Stimulated activated naive CD4-positive, alpha-beta T cell (primary cell): ENCODE results near the gene NOP53.
"Not testable (repeated sequence)": the region's sequence is repeated elsewhere in the genome, so short reads cannot be mapped to it uniquely, and the experiment has no call there.

Experiments
- DNase-seq, 6 experiments: peaks; one replicate each; lab custom pipeline; 2025; lab: John Stamatoyannopoulos, UW

The NOP53 gene

GRCh38 chr19:47718415-47719046 is 26.8 kb upstream of the NOP53 start:
- not testable (repeated sequence) for DNase-seq

GRCh38 chr19:47719047-47719859 is 26.1 kb upstream of the NOP53 start:
- no peak for DNase-seq

DNA sequence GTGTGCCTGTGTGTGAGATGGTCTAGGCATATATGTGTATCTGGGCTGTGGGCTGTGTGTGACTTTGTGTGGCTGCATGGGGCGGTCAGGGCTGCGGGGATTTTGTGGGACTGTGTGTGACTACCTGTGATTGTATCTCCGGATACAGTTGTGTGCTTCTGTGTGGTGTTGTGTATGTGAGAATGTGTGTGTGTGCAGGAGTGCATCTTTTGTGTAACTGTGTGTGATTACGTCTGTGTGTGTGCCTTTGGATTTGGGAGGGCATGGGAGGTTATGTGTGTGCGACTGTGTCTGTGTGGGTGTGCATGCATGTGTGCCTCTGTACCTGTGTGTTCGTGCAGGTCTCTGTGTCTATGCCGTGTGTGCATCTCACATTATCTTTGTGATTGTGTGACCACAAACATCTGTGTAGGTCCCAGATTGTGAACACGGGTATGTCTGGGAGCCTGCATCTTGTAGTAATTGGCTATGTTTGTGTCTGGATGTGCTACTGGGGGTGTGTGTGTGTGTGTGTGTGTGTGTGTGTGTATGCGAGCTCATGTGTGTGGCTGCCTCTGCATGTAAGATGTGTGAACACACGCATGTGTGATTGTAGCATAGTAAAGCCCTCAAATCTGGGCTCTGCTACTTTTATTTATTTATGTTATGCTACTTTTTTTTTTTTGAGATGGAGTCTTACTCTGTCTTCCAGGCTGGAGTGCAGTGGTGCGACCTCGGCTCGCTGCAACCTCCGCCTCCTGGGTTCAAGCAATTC is 24.5 kb upstream of the NOP53 start:
- DNase-seq = no peak

- no peak for DNase-seq
Observed at GRCh38 chr19:47723581-47723940, 21.8 kb upstream of the NOP53 start.

- no peak for DNase-seq
Observed at GRCh38 chr19:47725759-47726401, 19.5 kb upstream of the NOP53 start.

DNA sequence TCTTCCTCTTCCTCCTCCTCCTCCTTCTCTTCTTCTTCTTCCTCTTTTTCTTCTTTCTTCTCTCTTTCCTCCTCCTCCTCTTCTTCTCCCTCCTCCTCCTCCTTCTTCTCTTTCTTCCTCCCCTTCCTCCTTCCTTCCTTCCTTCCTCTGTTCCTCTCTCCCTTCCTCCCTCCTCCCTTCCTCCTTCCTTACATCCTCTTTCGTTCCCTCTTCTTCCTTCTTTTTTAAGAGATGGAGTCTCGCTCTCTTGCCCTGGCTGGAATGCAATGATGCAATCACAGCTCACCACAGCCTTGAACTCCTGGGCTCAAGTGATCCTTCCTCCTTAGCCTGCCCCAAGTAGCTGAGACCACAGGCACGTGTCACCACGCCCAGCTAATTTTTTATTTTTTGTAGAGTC is 18.9 kb upstream of the NOP53 start:
- no peak for DNase-seq

GRCh38 chr19:47728295-47728694 is 17.1 kb upstream of the NOP53 start:
- not testable (repeated sequence) for DNase-seq

DNA sequence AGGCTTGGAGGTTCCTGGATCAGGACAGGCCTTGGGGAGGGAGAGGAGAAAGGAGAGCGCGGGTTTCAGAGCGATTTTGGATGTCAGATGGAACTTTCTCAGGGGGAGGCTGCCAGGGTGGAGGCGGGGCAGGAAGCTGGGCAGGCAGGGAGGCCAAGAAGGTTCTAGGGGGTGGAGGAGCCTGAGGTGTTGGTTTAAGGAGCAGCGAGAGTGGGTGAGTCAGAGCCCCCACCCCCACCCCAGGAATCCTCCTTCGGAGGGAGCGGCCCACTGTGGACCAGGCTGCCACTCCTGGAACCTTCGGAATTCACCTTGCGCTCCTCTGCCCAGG is 15.9 kb upstream of the NOP53 start:
- DNase-seq = no peak

- DNase-seq = peak in 2 of 6 experiments; percentile 11 to 19
Observed at GRCh38 chr19:47729799-47730520, 15.4 kb upstream of the NOP53 start.

DNA sequence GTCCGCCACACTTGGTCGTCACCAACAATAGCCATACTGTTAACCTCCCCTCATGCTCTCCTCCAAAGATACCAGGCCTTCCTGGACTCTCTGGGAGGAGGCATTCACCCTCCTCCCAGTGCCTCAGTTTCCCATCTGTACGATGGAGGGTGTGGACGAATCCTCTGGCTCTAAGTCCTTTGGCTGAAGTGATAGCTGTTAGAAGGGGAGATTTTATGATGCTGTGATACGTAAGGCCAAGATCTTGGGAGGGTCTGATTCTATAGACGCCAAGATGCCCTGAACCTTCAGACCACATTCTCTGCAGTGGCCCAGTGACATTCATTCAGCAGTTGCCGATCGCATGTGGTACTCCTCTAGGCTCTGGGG is 14.8 kb upstream of the NOP53 start:
- no peak for DNase-seq

- DNase-seq = no peak
Observed at GRCh38 chr19:47730910-47731309, 14.4 kb upstream of the NOP53 start.

GRCh38 chr19:47735131-47735530 is 10.2 kb upstream of the NOP53 start:
- no peak for DNase-seq

DNA sequence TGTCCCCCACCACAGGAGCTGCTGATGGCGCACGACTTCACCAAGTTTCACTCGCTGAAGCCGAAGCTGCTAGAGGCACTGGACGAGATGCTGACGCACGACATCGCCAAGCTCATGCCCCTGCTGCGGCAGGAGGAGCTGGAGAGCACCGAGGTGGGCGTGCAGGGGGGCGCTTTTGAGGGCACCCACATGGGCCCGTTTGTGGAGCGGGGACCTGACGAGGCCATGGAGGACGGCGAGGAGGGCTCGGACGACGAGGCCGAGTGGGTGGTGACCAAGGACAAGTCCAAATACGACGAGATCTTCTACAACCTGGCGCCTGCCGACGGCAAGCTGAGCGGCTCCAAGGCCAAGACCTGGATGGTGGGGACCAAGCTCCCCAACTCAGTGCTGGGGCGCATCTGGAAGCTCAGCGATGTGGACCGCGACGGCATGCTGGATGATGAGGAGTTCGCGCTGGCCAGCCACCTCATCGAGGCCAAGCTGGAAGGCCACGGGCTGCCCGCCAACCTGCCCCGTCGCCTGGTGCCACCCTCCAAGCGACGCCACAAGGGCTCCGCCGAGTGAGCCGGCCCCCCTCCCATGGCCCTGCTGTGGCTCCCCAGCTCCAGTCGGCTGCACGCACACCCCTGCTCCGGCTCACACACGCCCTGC is 4.4 kb upstream of the NOP53 start:
- DNase-seq = no peak

GRCh38 chr19:47741544-47742140 is 3.7 kb upstream of the NOP53 start:
- DNase-seq = no peak

- DNase-seq = no peak
Observed at GRCh38 chr19:47742634-47743033, 2.7 kb upstream of the NOP53 start.

- DNase-seq = not testable (repeated sequence)
Observed at GRCh38 chr19:47746129-47746528, 783 bp downstream of the NOP53 start.

DNA sequence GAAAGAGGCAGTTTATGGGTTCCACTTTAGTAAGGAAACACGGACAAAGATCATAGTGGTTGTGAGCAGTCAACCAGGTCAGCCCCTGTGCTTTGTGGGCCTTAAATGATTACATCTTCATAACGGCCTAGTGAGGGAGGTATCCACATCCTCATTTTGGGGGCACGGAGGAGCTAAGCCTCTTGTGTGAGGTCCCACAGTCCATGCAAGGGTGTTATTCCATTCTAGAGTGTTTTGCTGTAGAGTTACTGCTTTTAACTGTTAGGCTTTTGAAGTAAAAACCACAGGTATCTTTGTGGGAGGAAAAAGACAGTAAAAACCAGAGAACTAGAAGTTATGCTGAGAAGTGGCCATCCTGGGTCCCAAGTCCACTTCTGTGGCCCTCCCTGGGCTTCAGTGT is 4.0 kb downstream of the NOP53 start:
- DNase-seq = no peak

DNA sequence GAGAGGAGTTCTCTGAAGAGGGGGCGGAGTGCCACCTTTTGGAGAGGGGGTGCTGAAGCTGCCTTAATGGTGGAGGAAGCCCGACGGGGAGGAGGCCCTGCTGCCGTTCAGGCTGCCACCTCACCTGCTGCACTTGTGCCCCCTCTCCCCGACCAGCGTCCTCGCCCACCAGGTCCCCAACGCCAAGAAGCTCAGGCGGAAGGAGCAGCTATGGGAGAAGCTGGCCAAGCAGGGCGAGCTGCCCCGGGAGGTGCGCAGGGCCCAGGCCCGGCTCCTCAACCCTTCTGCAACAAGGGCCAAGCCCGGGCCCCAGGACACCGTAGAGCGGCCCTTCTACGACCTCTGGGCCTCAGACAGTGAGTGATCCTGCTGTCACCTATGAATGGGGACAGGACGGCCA is 5.4 kb downstream of the NOP53 start:
- no peak for DNase-seq

DNA sequence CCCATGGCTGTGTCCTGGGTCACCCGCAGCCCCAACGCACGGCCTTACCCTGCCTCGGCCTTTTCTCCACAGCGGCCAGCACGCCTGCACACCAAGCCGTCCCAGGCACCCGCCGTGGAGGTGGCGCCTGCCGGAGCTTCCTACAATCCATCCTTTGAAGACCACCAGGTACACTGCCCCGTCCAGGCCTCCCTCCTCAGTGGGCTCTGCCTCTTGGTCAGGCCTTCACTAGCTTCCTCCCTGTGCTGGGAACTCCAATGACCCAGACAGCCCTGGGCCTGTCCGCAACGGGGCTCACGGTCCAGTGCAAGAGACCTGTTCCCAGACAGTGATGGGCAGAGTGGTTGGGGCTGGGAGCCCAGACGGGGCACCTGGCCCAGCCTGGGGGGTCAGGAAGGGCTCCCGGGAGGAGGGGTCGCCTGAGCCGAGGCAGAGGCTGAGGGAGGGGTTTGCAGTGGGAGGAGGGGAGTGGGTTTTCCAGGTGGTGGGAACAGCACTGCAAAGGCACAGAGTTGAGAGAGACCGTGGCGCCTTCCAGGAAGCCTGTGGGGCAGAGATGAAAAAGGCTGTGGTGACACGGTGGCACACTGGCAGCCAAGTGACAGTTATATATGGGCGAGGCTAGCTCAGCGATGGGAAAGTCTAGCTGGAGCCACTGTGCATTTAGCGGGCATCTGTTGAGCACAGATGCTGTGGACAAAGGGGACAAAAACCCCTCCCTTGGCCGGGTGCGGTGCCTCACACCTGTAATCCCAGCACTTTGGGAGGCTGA is 7.3 kb downstream of the NOP53 start:
- peak in 2 of 6 experiments; percentile 11 to 26 for DNase-seq
